Neural progenitor cell (in vitro differentiated cells): ENCODE data around the gene MSH6. TPM values are rescaled to one million over a fixed set of nuclear protein-coding genes. Genes with fewer than 3 reads are reported as not detected.

Experiments used
- DNase-seq: peaks from one replicate; pipeline ENCODE4 v3.0.0-alpha.2; 2016; ENCODE audit warnings: low spot score
- H2AFZ ChIP-seq: fragments of 200-600 bp; sonication (generic); replicated peaks from 2 replicates; pipeline ENCODE4 v1.6.1; 2016; ENCODE audit warnings: antibody characterized with exemption
- H3F3A ChIP-seq: fragments of 200-600 bp; sonication (generic); 2 replicates; pipeline ENCODE4 v1.6.1; 2016; ENCODE audit warnings: antibody characterized with exemption, low read depth
- H3K27ac ChIP-seq: fragments of 200-600 bp; sonication (generic); 2 replicates; pipeline ENCODE4 v1.5.1; 2016; ENCODE audit warnings: mild to moderate bottlenecking
- H3K27me3 ChIP-seq: fragments of 200-600 bp; sonication (generic); 2 replicates; pipeline ENCODE4 v1.6.1; 2016; ENCODE audit warnings: mild to moderate bottlenecking, moderate library complexity
- H3K36me3 ChIP-seq: fragments of 200-600 bp; sonication (generic); 2 replicates; pipeline ENCODE4 v1.5.1; 2016
- H3K4me1 ChIP-seq: fragments of 200-600 bp; sonication (generic); 2 replicates; pipeline ENCODE4 v1.6.1; 2016; ENCODE audit warnings: mixed run types
- H3K4me2 ChIP-seq: fragments of 200-600 bp; sonication (generic); 2 replicates; pipeline ENCODE4 v1.6.1; 2016
- H3K4me3 ChIP-seq: fragments of 200-600 bp; sonication (generic); 2 replicates; pipeline ENCODE4 v1.5.1; 2016
- H3K79me2 ChIP-seq: fragments of 200-600 bp; sonication (generic); 2 replicates; pipeline ENCODE4 v1.6.1; 2016; ENCODE audit warnings: low read depth
- H3K9ac ChIP-seq: fragments of 200-600 bp; sonication (generic); 2 replicates; pipeline ENCODE4 v1.6.1; 2016
- H3K9me3 ChIP-seq: fragments of 200-600 bp; sonication (generic); 2 replicates; pipeline ENCODE4 v1.5.1; 2016; ENCODE audit warnings: low read depth
- H4K20me1 ChIP-seq: fragments of 200-600 bp; sonication (generic); 2 replicates; pipeline ENCODE4 v1.6.1; 2016; ENCODE audit warnings: low read depth
- H3K27ac Mint-ChIP-seq: 3 replicates; pipeline ENCODE4 v1.8.0; 2021; ENCODE audit warnings: mixed read lengths
- H3K27me3 Mint-ChIP-seq: 2 replicates; pipeline ENCODE4 v1.8.0; 2022; ENCODE audit warnings: low read depth, mild to moderate bottlenecking, inconsistent platforms, moderate library complexity, mixed read lengths; ENCODE audit not compliant: insufficient read depth
- H3K36me3 Mint-ChIP-seq: 3 replicates; pipeline ENCODE4 v1.8.0; 2021; ENCODE audit warnings: mixed read lengths
- H3K4me1 Mint-ChIP-seq: 3 replicates; pipeline ENCODE4 v1.8.0; 2021; ENCODE audit warnings: mixed read lengths
- H3K4me3 Mint-ChIP-seq: 3 replicates; pipeline ENCODE4 v1.8.0; 2021; ENCODE audit warnings: mild to moderate bottlenecking, moderate library complexity, mixed read lengths
- H3K9me3 Mint-ChIP-seq: 3 replicates; pipeline ENCODE4 v1.8.0; 2020; ENCODE audit warnings: mixed read lengths
- EZH2 ChIP-seq: fragments of 200-600 bp; sonication (generic); IDR thresholded peaks from 2 replicates; pipeline ENCODE4 v1.6.1; 2017; ENCODE audit warnings: antibody characterized with exemption, mild to moderate bottlenecking, moderate library complexity
- EZH2phosphoT487 ChIP-seq: fragments of 200-600 bp; sonication (generic); IDR thresholded peaks from 2 replicates; pipeline ENCODE4 v1.6.1; 2017; ENCODE audit warnings: antibody characterized with exemption
- total RNA-seq: library from RNA; depleted of rRNA; stranded (reverse); fragments of >200 nt; gene quantifications from 2 replicates; pipeline ENCODE4 v1.2.3, GENCODE V29; 2015; ENCODE audit warnings: low replicate concordance
- TF ChIP-seq, protein P1 (sequence below): fragments of 200-600 bp; sonication (generic); IDR thresholded peaks from 2 replicates; pipeline ENCODE4 v1.5.1; 2017; ENCODE audit warnings: antibody characterized with exemption, mild to moderate bottlenecking

Gene MSH6
- total RNA-seq, 1 donor from 2014 or later = 276 TPM

DNA sequence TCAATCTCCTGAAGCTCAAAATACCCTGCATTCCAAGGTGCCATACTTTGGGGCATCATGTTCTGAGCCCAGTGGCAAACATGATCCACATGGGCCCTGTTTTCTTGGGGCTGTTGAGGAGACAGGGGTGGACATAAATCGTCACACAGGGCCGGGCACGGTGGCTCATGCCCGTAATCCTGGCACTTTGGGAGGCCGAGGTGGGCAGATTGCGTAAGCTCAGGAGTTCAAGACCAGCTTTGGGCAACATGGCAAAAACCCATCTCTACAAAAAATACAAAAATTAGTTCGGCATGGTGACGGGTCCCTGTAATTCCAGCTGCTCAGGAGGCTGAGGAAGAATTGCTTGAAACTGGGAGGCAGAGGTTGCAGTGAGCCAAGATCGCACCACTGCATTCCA lies 13.6 kb upstream of the MSH6 start:
- Histone ChIP-seq H3K9ac (no peak overlapping the region), H2AFZ (no peak overlapping the region), H3F3A (no peaks in the 10 kb centered on the region), H3K27me3 (no peaks in the 10 kb centered on the region), H3K27ac (no peak overlapping the region), H3K36me3 (no peaks in the 10 kb centered on the region), H3K4me2 (no peak overlapping the region), H3K4me1 (no peaks in the 10 kb centered on the region), H3K4me3 (no peak overlapping the region), H3K9me3 (no peaks in the 10 kb centered on the region), H3K79me2 (no peaks in the 10 kb centered on the region), H4K20me1 (no peaks in the 10 kb centered on the region)
- H3K4me3 Mint-ChIP-seq = no peak overlapping the region
- H3K27me3 Mint-ChIP-seq = peaks cover 6% of the 10 kb centered on the region
- TF ChIP-seq EZH2 = no peak
- no peak for TF ChIP-seq EZH2phosphoT487
- TF ChIP-seq, protein P1, sequence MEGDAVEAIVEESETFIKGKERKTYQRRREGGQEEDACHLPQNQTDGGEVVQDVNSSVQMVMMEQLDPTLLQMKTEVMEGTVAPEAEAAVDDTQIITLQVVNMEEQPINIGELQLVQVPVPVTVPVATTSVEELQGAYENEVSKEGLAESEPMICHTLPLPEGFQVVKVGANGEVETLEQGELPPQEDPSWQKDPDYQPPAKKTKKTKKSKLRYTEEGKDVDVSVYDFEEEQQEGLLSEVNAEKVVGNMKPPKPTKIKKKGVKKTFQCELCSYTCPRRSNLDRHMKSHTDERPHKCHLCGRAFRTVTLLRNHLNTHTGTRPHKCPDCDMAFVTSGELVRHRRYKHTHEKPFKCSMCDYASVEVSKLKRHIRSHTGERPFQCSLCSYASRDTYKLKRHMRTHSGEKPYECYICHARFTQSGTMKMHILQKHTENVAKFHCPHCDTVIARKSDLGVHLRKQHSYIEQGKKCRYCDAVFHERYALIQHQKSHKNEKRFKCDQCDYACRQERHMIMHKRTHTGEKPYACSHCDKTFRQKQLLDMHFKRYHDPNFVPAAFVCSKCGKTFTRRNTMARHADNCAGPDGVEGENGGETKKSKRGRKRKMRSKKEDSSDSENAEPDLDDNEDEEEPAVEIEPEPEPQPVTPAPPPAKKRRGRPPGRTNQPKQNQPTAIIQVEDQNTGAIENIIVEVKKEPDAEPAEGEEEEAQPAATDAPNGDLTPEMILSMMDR = no peak
- DNase-seq = no peak
- no peaks in the 10 kb centered on the region for H3K36me3 Mint-ChIP-seq
- H3K27ac Mint-ChIP-seq = no peak overlapping the region
- peaks cover 4% of the 10 kb centered on the region for H3K9me3 Mint-ChIP-seq
- H3K4me1 Mint-ChIP-seq = peaks cover 5% of the 10 kb centered on the region

DNA sequence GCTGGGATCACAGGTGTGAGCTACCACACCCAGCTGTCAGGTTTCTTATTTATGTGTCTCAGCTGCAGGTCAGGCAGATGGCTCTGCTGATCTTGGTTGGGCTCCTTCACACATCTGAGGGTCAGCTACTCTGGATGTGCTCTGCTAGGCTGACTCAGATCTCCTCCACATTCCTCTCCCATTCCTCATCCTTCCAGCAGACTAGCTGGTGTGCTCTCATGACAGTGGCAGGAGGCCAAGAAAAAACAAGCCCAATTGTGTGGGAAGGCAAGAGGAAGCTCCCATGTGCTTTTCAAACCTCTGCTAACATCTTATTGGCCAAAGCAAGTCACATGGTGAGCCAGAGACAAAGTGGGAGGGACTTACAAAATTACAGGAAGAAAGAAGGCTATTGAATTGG lies 11.7 kb upstream of the MSH6 start:
- Histone ChIP-seq H3K4me2 (no peak overlapping the region), H3K27me3 (no peaks in the 10 kb centered on the region), H2AFZ (no peak overlapping the region), H3F3A (no peaks in the 10 kb centered on the region), H3K27ac (no peak overlapping the region), H3K36me3 (no peaks in the 10 kb centered on the region), H4K20me1 (no peaks in the 10 kb centered on the region), H3K4me3 (no peak overlapping the region), H3K4me1 (no peaks in the 10 kb centered on the region), H3K9me3 (no peaks in the 10 kb centered on the region), H3K79me2 (no peaks in the 10 kb centered on the region), H3K9ac (no peak overlapping the region)
- peaks cover 5% of the 10 kb centered on the region for H3K4me1 Mint-ChIP-seq
- H3K27me3 Mint-ChIP-seq = peaks cover 4% of the 10 kb centered on the region
- peaks cover 4% of the 10 kb centered on the region for H3K9me3 Mint-ChIP-seq
- TF ChIP-seq EZH2 (no peak), EZH2phosphoT487 (no peak)
- TF ChIP-seq, protein P1 = no peak
- no peak overlapping the region for H3K4me3 Mint-ChIP-seq
- H3K36me3 Mint-ChIP-seq = no peaks in the 10 kb centered on the region
- DNase-seq = no peak
- no peak overlapping the region for H3K27ac Mint-ChIP-seq

DNA sequence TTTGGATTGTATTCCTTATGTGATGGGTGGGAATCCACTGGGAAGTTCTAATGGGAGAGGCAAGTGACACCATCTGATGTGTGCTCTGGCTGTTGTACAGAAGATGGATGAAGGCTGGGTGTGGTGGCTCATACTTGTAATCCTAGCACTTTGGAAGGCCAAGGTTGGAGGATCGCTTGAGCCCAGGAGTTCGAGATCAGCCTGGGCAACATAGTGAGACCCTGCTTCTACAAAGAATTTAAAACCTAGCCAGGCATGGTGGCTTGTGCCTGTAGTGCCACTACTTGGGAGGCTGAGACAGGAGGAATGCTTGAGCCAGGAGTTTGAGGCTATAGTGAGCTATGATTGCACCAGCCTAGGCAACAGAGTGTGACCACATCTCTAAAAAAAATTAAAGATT lies 10.6 kb upstream of the MSH6 start:
- Histone ChIP-seq H3F3A (no peaks in the 10 kb centered on the region), H3K36me3 (no peaks in the 10 kb centered on the region), H2AFZ (no peak overlapping the region), H3K79me2 (no peaks in the 10 kb centered on the region), H3K9me3 (no peaks in the 10 kb centered on the region), H3K4me3 (no peak overlapping the region), H4K20me1 (no peaks in the 10 kb centered on the region), H3K27ac (no peak overlapping the region), H3K4me2 (no peak overlapping the region), H3K4me1 (no peaks in the 10 kb centered on the region), H3K9ac (no peak overlapping the region), H3K27me3 (no peaks in the 10 kb centered on the region)
- no peak for TF ChIP-seq EZH2
- Mint-ChIP-seq H3K9me3 (peaks cover 4% of the 10 kb centered on the region), H3K36me3 (no peaks in the 10 kb centered on the region), H3K4me3 (no peak overlapping the region), H3K4me1 (peaks cover 5% of the 10 kb centered on the region), H3K27ac (no peak overlapping the region), H3K27me3 (peaks cover 4% of the 10 kb centered on the region)
- no peak for DNase-seq

DNA sequence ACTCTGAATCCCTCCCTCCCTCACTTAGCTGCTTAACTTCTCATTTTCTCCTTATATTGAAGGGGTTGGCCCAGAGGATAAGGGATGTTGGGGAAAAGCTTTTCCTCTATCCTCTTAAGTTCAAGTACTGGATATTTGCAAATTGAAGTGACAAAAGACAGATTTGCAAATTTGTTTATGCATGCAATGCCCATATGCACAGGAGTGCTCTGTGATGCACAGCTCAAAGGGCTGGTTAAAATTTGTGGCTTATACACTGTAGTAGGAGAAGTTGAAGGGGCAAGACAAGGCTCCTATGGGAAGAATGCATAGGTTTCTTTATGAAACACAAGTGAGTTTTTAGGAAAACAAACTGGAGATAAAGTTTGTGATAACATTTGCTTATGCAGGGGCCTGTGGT lies 8.4 kb upstream of the MSH6 start:
- Mint-ChIP-seq H3K4me1 (no peaks in the 10 kb centered on the region), H3K4me3 (no peak overlapping the region), H3K9me3 (peaks cover 4% of the 10 kb centered on the region), H3K36me3 (no peaks in the 10 kb centered on the region), H3K27me3 (peaks cover 6% of the 10 kb centered on the region), H3K27ac (no peak overlapping the region)
- Histone ChIP-seq H3K27me3 (no peaks in the 10 kb centered on the region), H3K4me1 (peaks cover 9% of the 10 kb centered on the region), H2AFZ (no peak overlapping the region), H4K20me1 (no peaks in the 10 kb centered on the region), H3K9ac (no peak overlapping the region), H3K36me3 (no peaks in the 10 kb centered on the region), H3F3A (peaks cover 17% of the 10 kb centered on the region), H3K4me3 (no peak overlapping the region), H3K4me2 (no peak overlapping the region), H3K9me3 (no peaks in the 10 kb centered on the region), H3K27ac (no peak overlapping the region), H3K79me2 (no peaks in the 10 kb centered on the region)
- no peak for DNase-seq
- TF ChIP-seq EZH2 (no peak), EZH2phosphoT487 (no peak)
- TF ChIP-seq, protein P1 = no peak
